Subcutaneous abdominal adipose tissue (tissue), 5 donors: Measurements from ENCODE around the gene DPP6.

Experiments used
- H3K27ac ChIP-seq: one replicate; pipeline ENCODE4 v1.7.0; 2013; ENCODE audit warnings: low read depth, mild to moderate bottlenecking, inconsistent platforms, low read length, moderate library complexity
- H3K27me3 ChIP-seq, 5 donors: one replicate each; pipeline ENCODE4 v1.7.0; 2013; ENCODE audit warnings: low read length in 5 of 5, inconsistent platforms in 1 of 5; ENCODE audit not compliant: control insufficient read depth in 5 of 5, insufficient read depth in 4 of 5
- H3K36me3 ChIP-seq, 5 donors: one replicate each; pipeline ENCODE4 v1.7.0; 2013; ENCODE audit warnings: low read length in 5 of 5; ENCODE audit not compliant: control insufficient read depth in 5 of 5, insufficient read depth in 5 of 5
- H3K4me1 ChIP-seq, 5 donors: one replicate each; pipeline ENCODE4 v1.7.0; 2013; ENCODE audit warnings: low read length in 5 of 5, mild to moderate bottlenecking in 3 of 5, moderate library complexity in 1 of 5; ENCODE audit not compliant: control insufficient read depth in 5 of 5, insufficient read depth in 5 of 5
- H3K4me3 ChIP-seq, 5 donors: one replicate each; pipeline ENCODE4 v1.7.0; 2013; ENCODE audit warnings: low read length in 5 of 5, low read depth in 1 of 5
- H3K9ac ChIP-seq, 5 donors: one replicate each; pipeline ENCODE4 v1.7.0; 2013; ENCODE audit warnings: low read length in 5 of 5, mild to moderate bottlenecking in 4 of 5, moderate library complexity in 3 of 5
- H3K9me3 ChIP-seq, 5 donors: one replicate each; pipeline ENCODE4 v1.7.0; 2013; ENCODE audit warnings: low read length in 5 of 5; ENCODE audit not compliant: control insufficient read depth in 5 of 5
- donor health status: healthy.
- donor health status: healthy.
- donor health status: healthy.
- donor health status: healthy.
- donor health status: healthy.

DPP6 gene

DNA sequence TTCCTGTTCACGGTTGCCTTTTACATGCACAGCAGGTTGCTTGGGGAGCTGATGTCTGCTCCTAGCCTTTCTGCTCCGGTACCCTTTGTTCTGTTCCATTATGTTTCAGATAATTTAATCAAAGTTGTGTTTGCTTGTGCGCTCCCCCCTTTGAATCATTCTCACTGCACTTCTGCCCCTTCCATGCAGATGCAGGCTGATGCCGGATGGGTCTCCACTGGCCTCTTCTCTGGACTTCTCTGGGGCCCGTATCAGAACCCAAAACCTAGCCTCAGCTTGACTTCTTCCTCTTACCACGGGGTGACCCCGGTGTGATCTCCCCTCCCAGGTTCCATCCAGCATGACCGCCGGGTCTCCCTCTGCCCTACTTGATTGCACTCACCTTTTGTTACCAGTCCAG lies 272.0 kb downstream of the DPP6 start:
- no peak overlapping the region for H3K9ac ChIP-seq
- no peaks in the 10 kb centered on the region for H3K4me1 ChIP-seq
- no peak overlapping the region for H3K27ac ChIP-seq
- H3K4me3 ChIP-seq: no peak overlapping the region
- H3K9me3 ChIP-seq: no peaks in the 10 kb centered on the region
- no peaks in the 10 kb centered on the region for H3K36me3 ChIP-seq
- H3K27me3 ChIP-seq: no peaks in the 10 kb centered on the region

DNA sequence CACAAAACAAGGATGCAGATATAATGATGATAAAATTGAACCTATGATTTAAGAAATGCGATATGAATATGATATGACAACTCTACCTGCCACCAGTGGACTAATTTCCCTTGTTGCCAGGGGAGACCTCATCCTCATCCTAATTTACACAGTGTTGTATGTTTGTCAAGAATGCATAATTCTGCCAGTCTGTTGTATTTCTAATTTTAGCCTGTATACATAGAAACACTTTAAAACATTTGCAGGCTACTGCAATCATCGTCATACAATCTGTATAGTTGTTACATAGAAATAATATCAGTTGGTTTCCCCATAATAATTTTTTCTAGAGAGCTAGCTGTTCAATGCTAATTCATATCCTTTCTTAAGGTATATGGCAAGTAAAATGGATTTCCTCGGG lies 274.2 kb downstream of the DPP6 start:
- Histone ChIP-seq H3K27me3 (peaks cover 0 to 2% (median 0%) of the 10 kb centered on the region in 5 donors), H3K9ac (no peak overlapping the region), H3K4me3 (no peak overlapping the region), H3K4me1 (no peaks in the 10 kb centered on the region), H3K27ac (no peak overlapping the region), H3K36me3 (no peaks in the 10 kb centered on the region), H3K9me3 (no peaks in the 10 kb centered on the region)

DNA sequence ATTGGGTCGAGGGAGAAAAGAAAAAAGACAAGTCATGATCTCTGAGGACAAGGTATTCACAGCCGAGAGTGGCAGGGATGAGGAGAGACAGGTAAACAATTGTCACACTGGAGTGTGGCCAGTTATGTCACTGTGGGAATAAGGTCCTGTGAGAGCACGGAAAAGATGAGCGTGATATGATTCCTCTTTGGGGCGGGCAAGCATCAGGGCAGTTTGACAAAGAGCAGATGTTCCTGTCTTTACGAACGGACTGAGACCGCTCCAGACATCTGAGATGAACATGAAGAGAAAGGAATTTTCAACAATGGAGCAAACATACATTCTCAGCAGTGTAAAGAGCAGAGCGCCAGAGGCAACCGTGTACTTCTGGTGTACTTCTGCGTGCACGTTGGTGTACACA lies 278.1 kb downstream of the DPP6 start:
- peaks cover 0 to 2% (median 0%) of the 10 kb centered on the region in 5 donors for H3K27me3 ChIP-seq
- no peaks in the 10 kb centered on the region for H3K9me3 ChIP-seq
- H3K9ac ChIP-seq: no peak overlapping the region
- H3K36me3 ChIP-seq: no peaks in the 10 kb centered on the region
- no peaks in the 10 kb centered on the region for H3K4me1 ChIP-seq
- no peak overlapping the region for H3K27ac ChIP-seq
- no peak overlapping the region for H3K4me3 ChIP-seq

DNA sequence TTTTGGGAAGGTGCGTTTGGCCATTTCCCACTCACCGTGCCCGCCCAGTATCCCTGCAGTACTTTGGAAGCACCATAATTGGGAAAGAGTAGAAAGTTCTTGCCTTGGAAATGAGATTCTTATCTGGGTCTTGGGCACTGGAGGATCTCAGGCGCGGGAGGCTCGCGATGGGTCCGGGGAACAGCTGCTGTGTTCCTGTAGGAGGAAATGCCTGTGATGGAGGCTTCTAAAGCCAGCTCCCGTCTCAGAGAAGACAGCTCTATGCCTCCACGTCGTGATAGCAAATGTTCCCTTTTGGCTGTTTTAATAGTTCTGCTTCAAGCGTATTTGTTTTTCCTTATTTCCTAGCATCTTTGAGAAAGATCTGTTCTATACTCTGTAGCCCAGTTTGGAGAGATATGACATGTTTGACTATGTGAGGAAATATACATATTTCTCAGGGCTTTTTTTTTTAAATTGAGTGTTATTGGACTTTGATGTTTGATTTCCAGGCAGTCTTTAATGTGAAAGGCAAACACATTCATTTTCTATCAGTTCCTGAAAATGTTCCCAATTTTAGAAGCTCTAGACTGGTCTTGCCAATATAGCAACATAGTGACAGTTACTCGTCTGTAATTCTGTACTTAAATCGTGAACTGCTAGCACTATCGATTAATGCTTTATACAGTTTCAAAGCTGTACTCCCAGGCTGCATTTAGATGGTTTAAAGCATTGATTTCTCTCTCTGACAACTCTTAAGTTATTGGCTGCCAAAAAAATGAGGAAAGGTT lies 280.8 kb downstream of the DPP6 start:
- H3K27ac ChIP-seq: no peak overlapping the region
- H3K9me3 ChIP-seq: peaks cover 0 to 4% (median 0%) of the 10 kb centered on the region in 5 donors
- H3K27me3 ChIP-seq: peaks cover 0 to 2% (median 0%) of the 10 kb centered on the region in 5 donors

DNA sequence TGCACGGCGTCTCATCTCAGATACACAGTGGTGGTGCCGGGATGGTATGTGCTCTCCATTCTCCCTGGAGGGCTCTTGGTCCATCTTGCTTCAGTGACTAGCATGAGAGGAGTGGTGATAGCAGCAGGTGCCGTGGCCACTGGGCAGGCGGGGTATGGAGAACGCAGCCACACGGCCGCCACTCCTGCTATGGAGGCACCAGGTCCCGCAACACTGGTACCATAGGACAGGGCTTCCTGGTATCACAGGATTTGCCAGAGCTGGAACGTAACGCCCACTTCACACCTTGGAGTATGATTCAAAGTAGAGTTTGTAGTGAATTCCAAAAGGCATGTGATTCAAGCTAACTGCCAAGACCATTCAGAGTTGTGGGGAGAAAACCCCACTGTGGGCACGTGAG lies 284.1 kb downstream of the DPP6 start:
- H3K9me3 ChIP-seq: peaks cover 0 to 4% (median 0%) of the 10 kb centered on the region in 5 donors
- H3K9ac ChIP-seq: no peak overlapping the region
- H3K4me3 ChIP-seq: no peak overlapping the region
- H3K27me3 ChIP-seq: peaks cover 0 to 2% (median 0%) of the 10 kb centered on the region in 5 donors
- H3K27ac ChIP-seq: no peak overlapping the region
- no peaks in the 10 kb centered on the region for H3K36me3 ChIP-seq
- H3K4me1 ChIP-seq: no peaks in the 10 kb centered on the region

More for the DNA sequence above, 280.8 kb downstream of the DPP6 start:
- H3K9ac ChIP-seq: no peak overlapping the region
- no peaks in the 10 kb centered on the region for H3K4me1 ChIP-seq
- H3K4me3 ChIP-seq: no peak overlapping the region
- no peaks in the 10 kb centered on the region for H3K36me3 ChIP-seq

DNA sequence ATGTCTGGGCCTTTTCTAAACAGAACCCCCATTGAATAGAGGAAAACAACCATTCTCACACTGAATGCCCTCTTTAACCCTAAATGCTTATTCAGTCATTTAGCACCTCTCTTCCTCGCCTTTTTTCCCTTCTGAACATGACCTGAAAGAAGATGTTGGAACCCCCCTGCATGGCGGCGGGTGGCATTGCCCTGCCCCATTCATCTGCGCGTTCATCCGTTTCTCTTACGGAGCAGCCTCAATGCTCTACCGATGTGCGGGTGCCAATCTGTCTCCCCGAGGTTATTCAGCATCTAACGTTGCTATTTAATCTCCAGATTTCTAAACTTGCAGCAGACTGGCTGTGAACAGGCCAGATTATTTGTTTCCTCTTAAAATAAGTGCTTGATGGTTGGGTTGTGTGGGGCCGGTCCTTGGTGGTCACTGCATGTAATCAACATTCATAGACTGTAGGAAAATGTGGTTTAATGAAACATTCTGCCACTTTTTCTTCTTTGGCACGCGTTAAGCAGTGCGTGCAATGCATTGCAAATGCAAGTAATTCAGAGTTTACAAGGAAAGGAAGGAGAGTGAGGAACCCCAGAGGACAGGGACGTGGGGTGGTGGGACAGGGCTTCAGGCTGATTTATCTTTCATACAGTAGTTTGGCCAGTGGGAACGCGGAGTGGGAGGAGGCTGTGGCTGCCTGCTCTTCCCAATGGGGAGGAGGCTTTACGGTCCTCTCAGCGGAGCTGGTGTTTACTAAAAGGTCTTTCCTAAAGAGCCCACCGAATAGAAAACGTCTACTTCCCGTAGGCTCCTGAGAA lies 286.7 kb downstream of the DPP6 start:
- Histone ChIP-seq H3K4me3 (no peak overlapping the region), H3K9ac (no peak overlapping the region), H3K27ac (no peak overlapping the region)

DNA sequence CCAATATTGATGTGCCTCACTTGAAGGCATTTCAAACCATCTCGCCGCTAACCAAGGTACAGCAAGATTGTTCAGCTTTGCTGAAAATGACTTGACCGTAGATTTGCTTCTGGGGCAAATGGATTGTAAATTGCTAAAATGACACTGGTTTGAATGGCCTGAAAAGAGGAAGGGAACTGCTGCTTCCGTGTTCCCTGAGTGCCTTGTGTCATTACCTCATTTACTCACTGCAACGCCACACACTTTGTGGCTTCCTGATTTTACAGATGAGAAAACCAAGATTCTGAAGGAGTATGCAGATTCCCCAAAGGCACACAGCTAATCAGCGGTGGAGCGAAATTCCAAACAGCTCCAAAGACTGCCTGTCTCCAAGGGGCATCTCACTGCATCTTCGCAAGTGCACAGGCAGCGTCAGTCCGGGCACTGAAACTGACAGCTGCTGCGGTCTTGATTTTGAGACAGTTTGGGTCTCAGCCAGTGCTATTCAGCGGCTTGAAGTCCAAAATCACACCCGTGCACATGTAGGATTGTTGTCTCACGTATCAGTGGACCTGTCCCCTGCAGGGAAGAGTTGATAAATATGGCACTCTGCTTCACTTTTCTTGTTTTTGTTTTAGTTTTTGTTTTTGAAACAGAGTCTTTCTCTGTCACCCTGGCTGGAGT lies 290.9 kb downstream of the DPP6 start:
- H3K36me3 ChIP-seq: no peaks in the 10 kb centered on the region
- peaks cover 0 to 2% (median 0%) of the 10 kb centered on the region in 5 donors for H3K27me3 ChIP-seq
- no peak overlapping the region for H3K4me3 ChIP-seq
- H3K4me1 ChIP-seq: peaks cover 0 to 2% (median 0%) of the 10 kb centered on the region in 5 donors
- H3K9me3 ChIP-seq: peaks cover 0 to 8% (median 0%) of the 10 kb centered on the region in 5 donors
- no peak overlapping the region for H3K27ac ChIP-seq
- no peak overlapping the region for H3K9ac ChIP-seq

More for the DNA sequence above, 286.7 kb downstream of the DPP6 start:
- no peaks in the 10 kb centered on the region for H3K4me1 ChIP-seq
- peaks cover 0 to 2% (median 0%) of the 10 kb centered on the region in 5 donors for H3K27me3 ChIP-seq
- no peaks in the 10 kb centered on the region for H3K36me3 ChIP-seq
- H3K9me3 ChIP-seq: peaks cover 0 to 5% (median 0%) of the 10 kb centered on the region in 5 donors

DNA sequence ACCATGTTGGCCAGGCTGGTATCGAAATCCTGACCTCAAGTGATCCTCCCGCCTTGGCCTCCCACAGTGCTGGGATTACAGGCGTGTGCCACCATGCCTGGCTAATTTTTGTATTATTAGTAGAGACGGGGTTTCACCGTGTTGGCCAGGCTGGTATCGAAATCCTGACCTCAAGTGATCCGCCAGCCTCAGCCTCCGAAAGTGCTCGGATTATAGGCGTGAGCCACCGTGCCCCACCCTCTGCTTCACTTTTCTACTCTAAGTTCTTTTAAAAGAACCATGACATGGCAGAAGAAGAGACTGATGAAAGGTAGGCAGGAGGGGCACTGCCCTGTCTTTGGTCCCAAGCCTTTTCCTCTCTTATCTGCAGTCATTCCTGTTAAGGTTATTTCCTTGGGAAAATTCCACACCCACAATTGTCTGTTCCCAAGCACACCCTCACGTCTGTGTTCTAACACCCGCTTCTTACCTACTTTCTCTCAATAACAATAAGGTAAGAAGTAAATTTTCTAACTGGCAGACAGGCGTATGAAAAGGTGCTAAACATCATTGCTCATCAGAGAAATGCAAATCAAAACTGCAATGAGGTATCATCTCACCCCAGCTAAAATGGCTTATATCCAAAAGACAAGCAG lies 291.7 kb downstream of the DPP6 start:
- Histone ChIP-seq H3K9ac (no peak overlapping the region), H3K27me3 (peaks cover 0 to 2% (median 0%) of the 10 kb centered on the region in 5 donors), H3K36me3 (no peaks in the 10 kb centered on the region), H3K4me3 (no peak overlapping the region), H3K4me1 (peaks cover 0 to 2% (median 0%) of the 10 kb centered on the region in 5 donors), H3K9me3 (peaks cover 0 to 10% (median 0%) of the 10 kb centered on the region in 5 donors), H3K27ac (no peak overlapping the region)

DNA sequence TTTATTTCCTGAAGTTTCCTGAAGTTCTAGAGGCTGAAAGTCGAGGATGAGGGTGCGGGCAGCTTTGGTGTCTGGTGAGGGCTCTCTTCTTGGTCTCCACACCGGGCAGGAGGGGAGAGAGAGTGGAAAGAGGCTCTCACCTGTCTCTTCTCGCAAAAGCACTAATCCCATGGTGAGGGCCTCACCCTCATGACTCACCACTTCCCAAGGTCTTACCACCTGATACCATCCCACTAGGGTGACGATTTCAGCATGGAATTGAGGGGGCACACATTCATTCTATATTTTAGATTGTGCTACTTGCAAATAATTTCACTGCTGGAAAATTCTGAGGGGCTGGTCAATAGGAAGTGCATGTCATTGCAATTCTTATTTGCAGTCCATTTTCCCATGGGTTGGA lies 292.9 kb downstream of the DPP6 start:
- Histone ChIP-seq H3K36me3 (no peaks in the 10 kb centered on the region), H3K9me3 (peaks cover 0 to 11% (median under 1%) of the 10 kb centered on the region in 5 donors), H3K27me3 (peaks cover 0 to 2% (median 0%) of the 10 kb centered on the region in 5 donors), H3K4me3 (no peak overlapping the region), H3K4me1 (peaks cover 0 to 2% (median 0%) of the 10 kb centered on the region in 5 donors), H3K27ac (no peak overlapping the region), H3K9ac (peak overlapping the region in 1 of 5 donors; percentile 70)
